DOHH2 (cell line): ENCODE measurements around the gene ADGRG6.
"Not testable (repeated sequence)": the region's sequence is repeated elsewhere in the genome, so short reads cannot be mapped to it uniquely, and the experiment has no call there.

Experiments used
- EZH2phosphoT487 ChIP-seq: fragments of 200-600 bp; sonication (generic); IDR thresholded peaks from 2 replicates; pipeline ENCODE4 v1.6.1; 2017; ENCODE audit warnings: borderline replicate concordance, mild to moderate bottlenecking, antibody characterized with exemption, low read length, moderate library complexity, mixed read lengths
- TF ChIP-seq, protein P1 (sequence below): fragments of 200-600 bp; sonication (generic); IDR thresholded peaks from one replicate; pipeline ENCODE4 v1.5.1; 2014; ENCODE audit warnings: antibody characterized with exemption, mild to moderate bottlenecking, low read depth, low read length; ENCODE audit not compliant: poor library complexity, severe bottlenecking

DNA sequence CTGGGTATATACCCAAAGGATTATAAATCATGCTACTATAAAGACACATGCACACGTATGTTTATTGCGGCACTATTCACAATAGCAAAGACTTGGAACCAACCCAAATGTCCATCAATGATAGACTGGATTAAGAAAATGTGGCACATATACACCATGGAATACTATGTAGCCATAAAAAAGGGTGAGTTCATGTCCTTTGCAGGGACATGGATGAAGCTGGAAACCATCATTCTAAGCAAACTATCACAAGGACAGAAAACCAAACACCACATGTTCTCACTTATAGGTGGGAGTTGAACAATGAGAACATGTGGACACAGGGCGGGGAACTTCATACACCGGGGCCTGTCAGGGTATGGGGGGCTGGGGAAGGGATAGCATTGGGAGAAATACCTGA, 18.7 kb upstream of the ADGRG6 start:
- TF ChIP-seq, protein P1, sequence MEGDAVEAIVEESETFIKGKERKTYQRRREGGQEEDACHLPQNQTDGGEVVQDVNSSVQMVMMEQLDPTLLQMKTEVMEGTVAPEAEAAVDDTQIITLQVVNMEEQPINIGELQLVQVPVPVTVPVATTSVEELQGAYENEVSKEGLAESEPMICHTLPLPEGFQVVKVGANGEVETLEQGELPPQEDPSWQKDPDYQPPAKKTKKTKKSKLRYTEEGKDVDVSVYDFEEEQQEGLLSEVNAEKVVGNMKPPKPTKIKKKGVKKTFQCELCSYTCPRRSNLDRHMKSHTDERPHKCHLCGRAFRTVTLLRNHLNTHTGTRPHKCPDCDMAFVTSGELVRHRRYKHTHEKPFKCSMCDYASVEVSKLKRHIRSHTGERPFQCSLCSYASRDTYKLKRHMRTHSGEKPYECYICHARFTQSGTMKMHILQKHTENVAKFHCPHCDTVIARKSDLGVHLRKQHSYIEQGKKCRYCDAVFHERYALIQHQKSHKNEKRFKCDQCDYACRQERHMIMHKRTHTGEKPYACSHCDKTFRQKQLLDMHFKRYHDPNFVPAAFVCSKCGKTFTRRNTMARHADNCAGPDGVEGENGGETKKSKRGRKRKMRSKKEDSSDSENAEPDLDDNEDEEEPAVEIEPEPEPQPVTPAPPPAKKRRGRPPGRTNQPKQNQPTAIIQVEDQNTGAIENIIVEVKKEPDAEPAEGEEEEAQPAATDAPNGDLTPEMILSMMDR = not testable (repeated sequence)
- not testable (repeated sequence) for TF ChIP-seq EZH2phosphoT487
